ENCODE results near the gene FBXO17. TPM values are rescaled to one million over a fixed set of nuclear protein-coding genes. Genes with fewer than 3 reads are reported as not detected.
A peak's percentile ranks its signal among the peaks of the same experiment; 100 is the strongest.

FBXO17 gene
- polyA plus RNA-seq, 2 of the 4 experiments (the other 2 are of a cell fraction), result 68.1 to 112 TPM

DNA sequence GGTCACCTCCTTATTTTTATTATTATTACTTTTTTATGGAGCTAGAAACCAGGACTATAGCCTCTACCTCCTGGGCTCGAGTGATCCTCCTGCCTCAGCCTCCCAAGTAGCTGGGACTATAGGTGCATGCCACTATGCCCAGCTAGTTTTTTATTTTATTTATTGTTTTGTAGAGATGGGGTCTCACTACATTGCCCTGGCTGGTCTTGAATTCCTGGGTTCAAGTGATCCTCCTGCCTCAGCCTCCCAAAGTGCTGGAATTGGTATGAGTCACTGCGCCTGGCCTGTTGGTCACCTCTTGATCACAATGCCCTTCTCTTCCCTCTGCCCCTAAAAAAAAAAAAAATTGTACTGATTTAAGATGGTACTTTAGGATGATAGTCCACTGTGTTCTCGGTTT, 24.4 kb downstream of the FBXO17 start:
- DNase-seq (ENCODE audit: low read depth in 1 of 2, low spot score in 1 of 2) (no peak), FAIRE-seq (no peak), ATAC-seq (no peak)
- Histone ChIP-seq H3K27ac (no peak overlapping the region), H3K4me1 (peaks cover 23% of the 10 kb centered on the region), H3K4me2 (no peak overlapping the region), H3K9me3 (no peaks in the 10 kb centered on the region), H3K4me3 (no peak overlapping the region)
- TF ChIP-seq FOSL2 (IDR thresholded peaks at IDR 0.05) (no peak), FOSL2 (CRISPR knock-in tag; IDR thresholded peaks at IDR 0.05) (peak; percentile 35; the same call in 1 of the 2 replicates), KDM5A (IDR thresholded peaks at IDR 0.05) (no peak)
- ChIA-PET CTCF (interaction anchor here (0.6 to 23.4 kb wide), 6 partner anchors 10 to 548 kb away, joined by 3 to 344 read pairs (median 30); partner anchors contain the start of genes FAM98C, FBXO17, MRPS12 and SARS2), POLR2A (interaction anchor here (2.3 kb wide), 1 partner anchor 20 kb away, joined by 11 read pairs; the partner anchor contains the start of genes MRPS12 and SARS2)
- 93% methylated on average over 3 of the region's 3 CpGs for WGBS (ENCODE audit: missing lambda C conversion rate)

GRCh38 chr19:38949580-38950367, 25.8 kb downstream of the FBXO17 start:
- Histone ChIP-seq H3K4me1 (peaks cover 23% of the 10 kb centered on the region), H3K4me2 (no peak overlapping the region), H3K27ac (no peak overlapping the region), H3K9me3 (no peaks in the 10 kb centered on the region), H3K4me3 (no peak overlapping the region)
- TF ChIP-seq JUN (IDR thresholded peaks at IDR 0.05) (peak in 1 of 2 experiments; percentile 1; a peak in 1 of 5 replicates), POLR2A (IDR thresholded peaks at IDR 0.05; ENCODE audit: low read length) (peak; percentile 27), PBX3 (IDR thresholded peaks at IDR 0.05) (peak; percentile 14; the same call in 1 of the 2 replicates)
- TF ChIP-seq, protein P1, sequence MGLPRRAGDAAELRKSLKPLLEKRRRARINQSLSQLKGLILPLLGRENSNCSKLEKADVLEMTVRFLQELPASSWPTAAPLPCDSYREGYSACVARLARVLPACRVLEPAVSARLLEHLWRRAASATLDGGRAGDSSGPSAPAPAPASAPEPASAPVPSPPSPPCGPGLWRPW (IDR thresholded peaks at IDR 0.05), result no peak
- DNase-seq (ENCODE audit: low read depth in 1 of 2, low spot score in 1 of 2), result no peak
- ATAC-seq, result no peak
- CTCF ChIA-PET, result interaction anchor here (0.6 to 23.4 kb wide), 8 partner anchors 10 to 547 kb away, joined by 4 to 344 read pairs (median 6); partner anchors contain the start of genes FAM98C, FBXO17, MRPS12 and SARS2
- POLR2A ChIA-PET, result no interaction called here
- 96% methylated on average over 68 of the region's 72 CpGs for WGBS (ENCODE audit: missing lambda C conversion rate)
- FAIRE-seq, result no peak

- FAIRE-seq, result no peak
- ChIA-PET CTCF (interaction anchor here (0.8 to 18.6 kb wide), 13 partner anchors 10 to 465 kb away, joined by 3 to 245 read pairs (median 4); partner anchors contain the start of genes FBXO17, MRPS12 and SARS2), POLR2A (interaction anchor here (0.8 to 1.0 kb wide), 2 partner anchors 10 to 16 kb away, joined by 3 to 6 read pairs; partner anchors contain the start of genes MRPS12 and SARS2)
- TF ChIP-seq MYC (IDR thresholded peaks at IDR 0.05; ENCODE audit: borderline replicate concordance, low read length) (no peak), REST (IDR thresholded peaks at IDR 0.05) (peak; percentile 47; the same call in 1 of the 2 replicates), ZFP36 (IDR thresholded peaks at IDR 0.05; ENCODE audit: borderline replicate concordance, partially characterized antibody) (peak; percentile 94)
- H3K4me1 ChIP-seq, result no peaks in the 10 kb centered on the region
- 89% methylated on average over 11 of the region's 11 CpGs for WGBS (ENCODE audit: missing lambda C conversion rate)
- peak; percentile 18 to 30; a peak in 4 of 6 replicates for ATAC-seq
- peak in 1 of 2 experiments; percentile 51 for DNase-seq (ENCODE audit: low read depth in 1 of 2, low spot score in 1 of 2)
- no peak overlapping the region for H3K4me2 ChIP-seq
- H3K4me3 ChIP-seq, result no peak overlapping the region
- no peaks in the 10 kb centered on the region for H3K9me3 ChIP-seq
- H3K27ac ChIP-seq, result no peak overlapping the region
Observed at GRCh38 chr19:38946229-38947010, 29.1 kb downstream of the FBXO17 start.
